ENCODE measurements around the gene SGCD.
"Not testable (repeated sequence)": the region's sequence is repeated elsewhere in the genome, so short reads cannot be mapped to it uniquely, and the experiment has no call there.

Gene SGCD

GRCh38 chr5:156552855-156553358 lies 225.9 kb downstream of the SGCD start:
- no peak overlapping the region for H3K4me3 ChIP-seq (ENCODE audit: low read depth, low read length)

- no peak overlapping the region for H3K4me3 ChIP-seq (ENCODE audit: low read depth, low read length)
These were observed 229.9 kb downstream of the SGCD start for GRCh38 chr5:156556666-156557406.

GRCh38 chr5:156560002-156560401 lies 233.0 kb downstream of the SGCD start:
- no peak overlapping the region for H3K4me3 ChIP-seq (ENCODE audit: low read depth, low read length)

GRCh38 chr5:156561651-156562050 lies 234.7 kb downstream of the SGCD start:
- H3K4me3 ChIP-seq (ENCODE audit: low read depth, low read length), result no peak overlapping the region

- H3K4me3 ChIP-seq (ENCODE audit: low read depth, low read length), result no peak overlapping the region
These were observed 243.7 kb downstream of the SGCD start for GRCh38 chr5:156570615-156571014.

GRCh38 chr5:156581725-156582124 lies 254.8 kb downstream of the SGCD start:
- no peak overlapping the region for H3K4me3 ChIP-seq (ENCODE audit: low read depth, low read length)

GRCh38 chr5:156582193-156582598 lies 255.2 kb downstream of the SGCD start:
- H3K4me3 ChIP-seq (ENCODE audit: low read depth, low read length), result no peak overlapping the region

GRCh38 chr5:156584871-156585270 lies 257.9 kb downstream of the SGCD start:
- H3K4me3 ChIP-seq (ENCODE audit: low read depth, low read length), result no peak overlapping the region

GRCh38 chr5:156585999-156586398 lies 259.0 kb downstream of the SGCD start:
- H3K4me3 ChIP-seq (ENCODE audit: low read depth, low read length), result no peak overlapping the region

- H3K4me3 ChIP-seq (ENCODE audit: low read depth, low read length), result no peak overlapping the region
These were observed 260.0 kb downstream of the SGCD start for GRCh38 chr5:156587012-156587411.

GRCh38 chr5:156588306-156588705 lies 261.3 kb downstream of the SGCD start:
- no peak overlapping the region for H3K4me3 ChIP-seq (ENCODE audit: low read depth, low read length)

GRCh38 chr5:156589104-156589945 lies 262.4 kb downstream of the SGCD start:
- no peak overlapping the region for H3K4me3 ChIP-seq (ENCODE audit: low read depth, low read length)

- H3K4me3 ChIP-seq (ENCODE audit: low read depth, low read length), result no peak overlapping the region
These were observed 262.9 kb downstream of the SGCD start for GRCh38 chr5:156589946-156590216.

- no peak overlapping the region for H3K4me3 ChIP-seq (ENCODE audit: low read depth, low read length)
These were observed 264.0 kb downstream of the SGCD start for GRCh38 chr5:156590978-156591377.

GRCh38 chr5:156591631-156592030 lies 264.7 kb downstream of the SGCD start:
- H3K4me3 ChIP-seq (ENCODE audit: low read depth, low read length), result no peak overlapping the region

- H3K4me3 ChIP-seq (ENCODE audit: low read depth, low read length), result no peak overlapping the region
These were observed 266.6 kb downstream of the SGCD start for GRCh38 chr5:156593546-156593945.

- no peak overlapping the region for H3K4me3 ChIP-seq (ENCODE audit: low read depth, low read length)
These were observed 267.4 kb downstream of the SGCD start for GRCh38 chr5:156594406-156594805.

- H3K4me3 ChIP-seq (ENCODE audit: low read depth, low read length), result no peak overlapping the region
These were observed 268.3 kb downstream of the SGCD start for GRCh38 chr5:156595132-156595787.

GRCh38 chr5:156597276-156597675 lies 270.3 kb downstream of the SGCD start:
- no peak overlapping the region for H3K4me3 ChIP-seq (ENCODE audit: low read depth, low read length)

GRCh38 chr5:156598964-156599363 lies 272.0 kb downstream of the SGCD start:
- no peak overlapping the region for H3K4me3 ChIP-seq (ENCODE audit: low read depth, low read length)

- not testable (repeated sequence) for H3K4me3 ChIP-seq (ENCODE audit: low read depth, low read length)
These were observed 283.6 kb downstream of the SGCD start for GRCh38 chr5:156610582-156610981.

GRCh38 chr5:156615901-156616300 lies 288.9 kb downstream of the SGCD start:
- no peak overlapping the region for H3K4me3 ChIP-seq (ENCODE audit: low read depth, low read length)
